ENCODE data around the gene ARV1.

The ARV1 gene

DNA sequence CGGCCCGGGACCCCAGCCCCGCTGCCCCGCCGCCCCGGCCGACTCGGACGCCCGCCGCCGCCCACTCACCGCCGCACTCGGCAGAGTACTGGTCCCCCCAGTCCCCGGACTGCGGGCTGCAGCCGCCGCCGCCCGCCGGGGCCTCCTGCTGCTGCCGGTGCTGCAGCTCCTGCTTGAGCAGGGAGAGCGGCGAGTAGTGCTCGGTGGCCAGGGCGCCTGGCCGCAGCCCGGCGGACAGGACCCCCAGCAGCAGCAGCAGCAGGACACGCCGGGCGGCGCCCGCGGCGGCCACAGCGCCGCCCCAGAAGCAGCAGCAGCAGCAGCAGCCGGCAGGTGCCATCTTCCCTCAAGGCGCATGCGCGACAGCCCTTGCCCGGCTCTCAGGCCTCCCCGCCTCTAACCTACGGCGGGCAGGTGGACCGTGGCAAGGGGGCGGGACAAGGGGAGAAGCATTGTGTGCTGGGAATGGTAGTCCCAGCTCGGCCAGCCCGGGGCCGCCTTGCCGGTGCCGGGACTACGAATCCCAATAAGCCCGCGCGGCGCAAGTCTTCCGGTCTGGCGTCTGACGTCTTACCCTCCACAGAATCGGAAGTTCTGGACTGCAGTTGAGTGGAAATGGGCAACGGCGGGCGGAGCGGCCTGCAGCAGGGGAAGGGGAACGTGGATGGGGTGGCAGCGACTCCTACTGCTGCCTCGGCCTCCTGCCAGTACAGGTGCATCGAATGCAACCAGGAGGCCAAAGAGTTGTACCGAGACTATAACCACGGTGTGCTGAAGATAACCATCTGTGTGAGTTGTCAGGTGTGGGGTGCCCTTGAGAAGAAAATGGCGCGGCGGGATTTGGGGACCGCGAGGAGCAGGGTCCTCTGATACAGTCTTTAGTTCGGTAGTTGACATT, at the start of gene ARV1, which contains the start of gene TTC13:
TSS of gene ARV1 (plus strand) at position 604 of the 898 bp plus-strand sequence. CDS start at position 616, 12 bp downstream.
TSS of gene TTC13 (minus strand) at position 371 of the 898 bp plus-strand sequence. CDS start at position 340, 31 bp downstream.
- DNase-seq (ENCODE audit: low spot score): peak; percentile 98

DNA sequence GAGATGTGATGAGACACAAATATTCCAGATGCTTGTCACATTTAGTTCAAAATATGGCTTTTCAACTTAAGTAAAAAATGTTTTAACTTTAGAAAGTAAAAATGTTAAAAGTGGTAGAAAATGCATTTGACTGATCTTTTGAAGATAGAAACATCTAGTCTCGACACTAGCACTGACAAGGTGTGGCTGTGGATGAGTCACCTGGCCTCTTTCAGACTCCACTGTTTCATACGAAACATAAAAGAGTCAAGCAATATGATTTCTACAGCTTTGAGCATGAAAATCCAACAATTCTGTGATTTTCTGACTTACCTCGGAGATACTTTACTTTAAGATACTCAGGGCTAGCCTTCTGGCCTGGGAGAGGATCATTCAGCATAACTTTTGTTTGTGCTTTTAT, 47.9 kb upstream of the ARV1 start:
- DNase-seq (ENCODE audit: low spot score): no peak

DNA sequence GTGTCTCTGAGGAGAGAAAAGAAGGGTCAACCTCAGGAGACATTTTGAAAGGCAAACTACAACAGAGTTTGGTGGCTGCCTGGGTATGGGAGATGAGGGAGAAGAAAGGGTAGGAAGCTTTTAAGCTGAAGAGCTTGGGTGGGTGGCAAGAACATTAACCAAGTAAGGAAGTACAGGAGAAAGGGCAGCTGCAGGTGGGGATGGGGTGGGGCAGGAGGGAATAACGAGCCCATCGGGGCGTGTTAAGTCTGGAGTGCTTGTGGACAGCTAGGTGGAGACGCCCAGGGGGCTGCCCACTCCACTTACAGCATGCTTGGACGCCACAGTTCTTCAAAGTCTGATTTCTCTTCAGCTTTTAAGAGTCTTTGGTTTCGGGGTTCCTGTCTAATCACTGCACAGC, 43.0 kb upstream of the ARV1 start:
- DNase-seq (ENCODE audit: low spot score): no peak

DNA sequence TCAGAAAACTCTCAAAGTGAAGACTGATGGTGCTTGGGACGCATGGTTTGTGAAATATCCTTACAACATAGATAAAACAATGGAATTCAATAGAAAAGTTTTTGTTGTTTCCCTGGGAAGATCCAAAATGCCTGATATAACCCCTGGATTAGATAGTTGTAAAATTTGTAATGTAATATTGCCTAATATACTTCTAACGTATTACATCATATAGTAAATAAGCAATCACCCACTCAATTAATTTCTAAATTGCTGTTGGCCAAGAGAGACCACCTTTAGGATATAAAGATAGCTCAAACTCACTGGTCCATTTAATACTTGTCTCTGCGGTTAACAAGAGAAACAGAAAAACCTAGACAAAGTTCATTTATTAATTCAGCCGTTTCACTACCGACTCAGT, 42.4 kb upstream of the ARV1 start:
- DNase-seq (ENCODE audit: low spot score): no peak

- no peak for DNase-seq (ENCODE audit: low spot score)
These were observed 41.5 kb upstream of the ARV1 start for GRCh38 chr1:230937371-230937770.

DNA sequence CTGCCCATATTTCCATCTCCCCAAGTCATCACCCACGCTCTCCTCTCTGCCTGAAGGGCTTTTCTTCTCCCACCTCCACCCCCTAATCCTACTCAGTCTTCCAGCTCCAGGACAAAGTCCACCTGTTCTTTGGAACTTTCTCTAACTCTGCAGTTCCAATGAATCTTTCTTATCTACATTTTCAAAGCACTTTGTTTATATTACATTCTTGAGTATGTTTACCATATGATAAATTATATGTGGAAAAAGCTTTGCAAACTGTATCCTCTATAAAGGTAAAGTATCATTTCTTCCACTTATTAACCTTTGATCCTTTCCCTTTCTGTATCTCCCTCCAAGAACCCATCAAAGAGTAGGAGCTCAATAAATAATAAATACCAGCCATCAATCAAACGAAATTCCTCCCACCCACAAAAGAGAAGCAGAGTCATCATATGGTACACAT, 39.9 kb upstream of the ARV1 start:
- DNase-seq (ENCODE audit: low spot score): no peak

DNA sequence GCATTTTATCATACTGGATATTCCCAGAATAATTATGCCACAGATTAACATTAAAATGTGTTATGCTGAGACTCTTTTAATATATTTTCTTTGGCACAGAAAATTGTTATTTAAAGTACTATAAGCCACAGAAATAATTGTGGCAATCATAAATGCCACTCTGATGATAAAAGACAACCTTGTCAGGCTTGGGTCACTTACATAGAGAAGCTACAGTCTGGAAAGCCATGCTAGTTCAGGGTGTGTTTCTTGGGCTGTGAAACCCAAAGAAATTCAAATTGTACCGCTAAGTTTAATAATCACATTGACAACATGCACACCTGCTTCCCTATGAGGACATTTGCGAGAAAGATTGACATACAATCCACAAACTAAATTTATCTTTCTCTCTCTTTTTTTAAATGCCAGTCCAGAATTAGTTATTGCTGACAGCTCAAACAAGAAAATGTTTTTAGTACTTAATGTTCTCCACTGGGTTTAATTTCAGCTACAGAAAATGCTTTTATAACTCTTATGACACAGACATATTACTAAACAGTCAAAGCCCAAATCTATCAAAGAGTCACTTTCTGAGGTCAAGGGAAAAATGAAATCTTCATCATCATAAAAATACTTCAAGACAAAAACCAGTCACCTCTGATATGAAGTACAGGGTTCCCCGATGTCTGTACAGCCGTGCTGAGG, 38.9 kb upstream of the ARV1 start:
- DNase-seq (ENCODE audit: low spot score): no peak

- DNase-seq (ENCODE audit: low spot score): no peak
These were observed 38.0 kb upstream of the ARV1 start for GRCh38 chr1:230940848-230941247.

GRCh38 chr1:230943048-230943593, 35.8 kb upstream of the ARV1 start:
- no peak for DNase-seq (ENCODE audit: low spot score)

DNA sequence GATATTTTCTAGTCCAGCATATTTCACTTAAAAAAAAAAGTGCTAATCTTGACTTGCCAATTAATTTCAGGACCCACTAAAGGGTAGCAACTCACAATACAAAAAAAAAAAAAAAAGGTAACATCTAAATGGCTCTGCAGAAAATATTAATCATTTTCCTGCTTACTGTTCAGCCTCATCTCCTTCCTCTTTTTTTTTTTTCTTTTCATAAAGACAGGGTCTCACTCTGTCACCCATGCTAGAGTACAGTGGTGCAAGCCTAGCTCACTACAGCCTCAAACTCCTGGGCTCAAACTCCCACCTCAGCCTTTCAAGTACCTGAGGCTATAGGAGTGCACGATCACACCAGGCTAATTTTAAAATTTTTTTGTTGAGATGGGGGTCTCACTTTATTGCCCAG, 30.6 kb upstream of the ARV1 start:
- no peak for DNase-seq (ENCODE audit: low spot score)

- no peak for DNase-seq (ENCODE audit: low spot score)
These were observed 30.0 kb upstream of the ARV1 start for GRCh38 chr1:230948903-230949302.

- no peak for DNase-seq (ENCODE audit: low spot score)
These were observed 28.5 kb upstream of the ARV1 start for GRCh38 chr1:230950404-230950803.

DNA sequence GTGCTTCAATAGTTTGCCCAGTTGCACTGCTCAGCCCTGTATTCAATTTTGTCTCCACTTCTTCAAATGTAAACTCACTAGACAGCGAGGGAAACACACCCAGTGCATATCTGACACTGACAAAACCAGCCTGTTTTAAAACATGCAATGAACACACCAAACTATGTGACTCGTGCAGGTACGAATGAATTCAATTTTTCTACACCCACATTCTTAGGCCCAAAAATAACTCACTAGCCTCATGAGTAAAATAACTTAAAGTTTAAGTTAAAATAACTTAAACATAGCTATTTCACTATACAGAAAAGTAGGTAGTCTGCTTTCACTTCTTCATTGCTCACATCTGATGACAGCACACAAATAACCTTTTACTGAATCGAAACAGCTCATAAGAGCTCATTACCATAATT, 21.3 kb upstream of the ARV1 start:
- no peak for DNase-seq (ENCODE audit: low spot score)

GRCh38 chr1:230958370-230958769, 20.5 kb upstream of the ARV1 start:
- no peak for DNase-seq (ENCODE audit: low spot score)

DNA sequence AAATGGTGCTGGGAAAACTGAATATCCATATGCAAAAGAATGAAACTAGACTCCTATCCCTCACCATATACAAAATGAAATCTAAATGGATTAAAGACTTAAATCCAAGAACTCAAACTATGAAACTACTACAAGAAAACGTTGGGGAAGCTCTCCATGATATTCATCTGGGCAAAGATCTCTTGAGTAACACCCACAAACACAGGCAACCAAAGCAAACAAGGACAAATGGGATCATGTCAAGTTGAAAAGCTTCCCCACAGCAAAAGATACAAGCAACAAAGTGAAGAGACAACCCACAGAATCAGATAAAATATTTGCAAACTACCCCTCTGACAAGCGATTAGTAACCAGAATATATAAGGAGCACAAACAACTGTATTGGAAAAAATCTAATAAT, 14.0 kb upstream of the ARV1 start:
- DNase-seq (ENCODE audit: low spot score): no peak

- no peak for DNase-seq (ENCODE audit: low spot score)
These were observed 13.4 kb upstream of the ARV1 start for GRCh38 chr1:230965535-230965934.

GRCh38 chr1:230966358-230966873, 12.5 kb upstream of the ARV1 start:
- no peak for DNase-seq (ENCODE audit: low spot score)

- DNase-seq (ENCODE audit: low spot score): no peak
These were observed 8.5 kb upstream of the ARV1 start for GRCh38 chr1:230970432-230970831.

- DNase-seq (ENCODE audit: low spot score): no peak
These were observed 7.1 kb upstream of the ARV1 start for GRCh38 chr1:230971771-230972170.

DNA sequence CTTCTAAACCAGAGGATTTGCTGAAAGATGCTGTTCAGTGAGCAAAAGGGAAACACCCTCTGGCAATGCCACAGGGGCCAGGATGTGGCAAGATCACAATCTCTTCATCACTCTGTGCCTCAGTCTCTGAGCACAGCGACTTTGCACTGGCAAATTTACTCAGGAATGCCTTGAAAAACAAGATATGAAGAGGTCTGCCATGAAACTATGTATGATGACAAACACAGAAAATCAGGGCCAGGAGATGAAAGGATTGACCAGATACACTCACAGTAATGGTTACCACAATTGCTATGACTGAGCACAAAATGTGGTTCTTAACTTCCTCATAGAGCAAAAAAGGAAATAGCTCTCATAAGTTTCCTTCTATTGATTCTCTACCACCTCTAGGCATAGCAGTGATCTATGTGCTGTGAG, 6.0 kb upstream of the ARV1 start:
- no peak for DNase-seq (ENCODE audit: low spot score)

GRCh38 chr1:230975636-230976035, 3.3 kb upstream of the ARV1 start:
- DNase-seq (ENCODE audit: low spot score): no peak

- no peak for DNase-seq (ENCODE audit: low spot score)
These were observed 2.5 kb upstream of the ARV1 start for GRCh38 chr1:230976360-230976759.
